ENCODE results near the gene RNLS. TPM values are rescaled to one million over a fixed set of nuclear protein-coding genes. Genes with fewer than 3 reads are reported as not detected.

Gene RNLS
- total RNA-seq, 1 donor from 2014 or later = 7.0 TPM

GRCh38 chr10:88226071-88226659 is 357.0 kb downstream of the RNLS start:
- peaks cover 30% of the 10 kb centered on the region for H3K4me1 Mint-ChIP-seq (ENCODE audit: unreplicated experiment)
- H3K36me3 Mint-ChIP-seq = peaks cover 4% of the 10 kb centered on the region
- peaks cover 3% of the 10 kb centered on the region for H3K27me3 Mint-ChIP-seq
- peak overlapping the region; percentile 13 for H3K4me3 Mint-ChIP-seq
- DNase-seq (ENCODE audit: extremely low spot score, unreplicated experiment) = no peak
- H3K9me3 Mint-ChIP-seq = peaks cover 5% of the 10 kb centered on the region
- TF ChIP-seq CTCF (conservative IDR thresholded peaks at IDR 0.05) = no peak
- no peak overlapping the region for H3K27ac Mint-ChIP-seq

Other genes starting within 250 kb of the RNLS start
- gene LIPJ, start 3.4 kb upstream of the RNLS start, total RNA-seq (ENCODE audit: low replicate concordance) = 0.12 and 0.29 TPM in 2 replicates
- 19.6 TPM in 1 of 2 replicates, not detected in the other for gene LIPF, start 81.1 kb upstream of the RNLS start, total RNA-seq (ENCODE audit: low replicate concordance)
- gene LIPK, start 122.9 kb upstream of the RNLS start, total RNA-seq (ENCODE audit: low replicate concordance) = 0.41 and 3.2 TPM in 2 replicates
- 0.24 and 1.5 TPM in 2 replicates for gene LIPN, start 176.7 kb upstream of the RNLS start, total RNA-seq (ENCODE audit: low replicate concordance)
- gene LIPM, start 219.4 kb upstream of the RNLS start, total RNA-seq (ENCODE audit: low replicate concordance) = 0.38 TPM in 1 of 2 replicates, not detected in the other

Measured in type B pancreatic cell (in vitro differentiated cells).